AG10803 (cell line): ENCODE data around the gene ADGRA3.

Experiments
- DNase-seq: peaks from one replicate; pipeline ENCODE4 v3.0.0; 2010; ENCODE audit warnings: low read depth
- H3K4me3 ChIP-seq: 2 replicates; pipeline ENCODE4 v1.5.1; 2011; ENCODE audit warnings: mild to moderate bottlenecking, low read length, control low read depth
- TF ChIP-seq, protein P1 (sequence below): conservative IDR thresholded peaks from 2 replicates; pipeline ENCODE4 v1.5.1; 2011; ENCODE audit warnings: mild to moderate bottlenecking, low read length, control low read depth, inconsistent platforms

ADGRA3 gene

GRCh38 chr4:22522706-22523501 is 7.0 kb upstream of the ADGRA3 start:
- TF ChIP-seq, protein P1, sequence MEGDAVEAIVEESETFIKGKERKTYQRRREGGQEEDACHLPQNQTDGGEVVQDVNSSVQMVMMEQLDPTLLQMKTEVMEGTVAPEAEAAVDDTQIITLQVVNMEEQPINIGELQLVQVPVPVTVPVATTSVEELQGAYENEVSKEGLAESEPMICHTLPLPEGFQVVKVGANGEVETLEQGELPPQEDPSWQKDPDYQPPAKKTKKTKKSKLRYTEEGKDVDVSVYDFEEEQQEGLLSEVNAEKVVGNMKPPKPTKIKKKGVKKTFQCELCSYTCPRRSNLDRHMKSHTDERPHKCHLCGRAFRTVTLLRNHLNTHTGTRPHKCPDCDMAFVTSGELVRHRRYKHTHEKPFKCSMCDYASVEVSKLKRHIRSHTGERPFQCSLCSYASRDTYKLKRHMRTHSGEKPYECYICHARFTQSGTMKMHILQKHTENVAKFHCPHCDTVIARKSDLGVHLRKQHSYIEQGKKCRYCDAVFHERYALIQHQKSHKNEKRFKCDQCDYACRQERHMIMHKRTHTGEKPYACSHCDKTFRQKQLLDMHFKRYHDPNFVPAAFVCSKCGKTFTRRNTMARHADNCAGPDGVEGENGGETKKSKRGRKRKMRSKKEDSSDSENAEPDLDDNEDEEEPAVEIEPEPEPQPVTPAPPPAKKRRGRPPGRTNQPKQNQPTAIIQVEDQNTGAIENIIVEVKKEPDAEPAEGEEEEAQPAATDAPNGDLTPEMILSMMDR: no peak
- no peak for DNase-seq
- no peak overlapping the region for H3K4me3 ChIP-seq

GRCh38 chr4:22522206-22522605 is 6.3 kb upstream of the ADGRA3 start:
- DNase-seq: no peak
- TF ChIP-seq, protein P1: no peak
- no peak overlapping the region for H3K4me3 ChIP-seq

GRCh38 chr4:22521240-22521639 is 5.4 kb upstream of the ADGRA3 start:
- TF ChIP-seq, protein P1: no peak
- H3K4me3 ChIP-seq: no peak overlapping the region
- DNase-seq: no peak

DNA sequence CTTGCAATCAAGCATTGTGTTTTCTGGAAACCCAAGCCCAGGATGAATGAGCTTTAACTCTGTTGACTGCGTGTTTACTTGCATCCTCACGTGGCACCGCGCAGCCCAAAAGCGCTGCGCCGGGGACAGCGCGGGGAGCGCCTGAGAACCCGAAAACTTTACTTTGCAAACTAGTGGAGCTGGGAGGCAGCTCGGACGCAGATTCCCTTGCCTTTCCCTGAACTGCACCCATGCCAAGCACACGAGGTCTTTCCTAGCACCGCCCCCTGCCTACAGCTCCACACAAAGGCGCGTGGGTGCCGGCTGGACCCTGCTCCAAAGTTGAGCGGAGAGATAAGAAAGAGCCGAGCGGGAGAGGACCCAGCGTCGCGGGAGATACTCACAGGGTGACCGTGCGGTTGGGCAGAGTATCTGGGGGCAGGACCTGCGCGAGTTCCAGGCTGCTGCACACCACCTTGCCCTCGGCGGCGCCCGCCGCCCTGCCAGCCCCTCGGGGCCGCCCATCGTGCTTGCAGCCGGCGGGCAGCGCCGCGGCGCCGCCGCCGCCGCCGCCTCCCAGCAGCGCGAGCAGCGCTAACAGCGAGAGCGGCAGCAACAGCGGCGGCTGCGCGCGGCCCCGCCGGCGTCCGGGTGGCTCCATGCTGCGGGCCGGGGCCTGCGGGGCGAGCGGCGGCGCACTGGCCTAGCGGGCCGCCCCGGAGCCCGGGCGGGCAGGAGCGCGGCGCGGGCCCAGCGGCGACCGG is 550 bp downstream of the ADGRA3 start:
- peak overlapping the region; percentile 73 for H3K4me3 ChIP-seq
- TF ChIP-seq, protein P1: peak; percentile 9; the same call in 1 of the 2 replicates
- peak; percentile 52 for DNase-seq

- H3K4me3 ChIP-seq: peak overlapping the region; percentile 73
- TF ChIP-seq, protein P1: no peak
- DNase-seq: no peak
These were observed 1.4 kb downstream of the ADGRA3 start for GRCh38 chr4:22514481-22514880.

GRCh38 chr4:22514001-22514400 is 1.9 kb downstream of the ADGRA3 start:
- DNase-seq: peak; percentile 44
- TF ChIP-seq, protein P1: no peak
- peak overlapping the region; percentile 73; the same call in 1 of the 2 replicates for H3K4me3 ChIP-seq
